ENCODE measurements around the gene SFXN5.

Gene SFXN5

DNA sequence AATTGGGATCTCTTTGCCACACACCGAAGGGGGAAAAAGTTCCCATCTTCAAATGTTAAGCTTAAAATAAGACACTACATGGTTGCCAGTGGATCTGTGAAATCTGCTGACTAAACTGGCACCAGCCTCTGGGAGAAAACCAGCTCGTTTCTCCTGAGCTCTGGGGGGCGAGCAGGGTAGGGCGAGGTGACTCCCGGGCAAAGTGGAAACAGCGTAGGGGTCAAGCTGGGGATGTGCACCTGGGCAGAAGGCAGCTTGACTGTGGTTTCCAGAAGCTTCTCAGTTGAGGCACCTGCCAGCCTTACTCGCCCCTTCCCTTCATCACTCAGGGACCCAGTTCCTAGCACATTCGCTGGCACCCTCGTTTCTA lies 62.8 kb downstream of the SFXN5 start:
- Histone ChIP-seq H3K27ac (no peak overlapping the region), H3K4me3 (no peak overlapping the region)
- no peak for TF ChIP-seq CTCF (IDR thresholded peaks at IDR 0.05)
- no peak for DNase-seq (ENCODE audit: low spot score)

GRCh38 chr2:73007991-73008765 lies 63.3 kb downstream of the SFXN5 start:
- no peak for TF ChIP-seq CTCF (IDR thresholded peaks at IDR 0.05)
- Histone ChIP-seq H3K4me3 (no peak overlapping the region), H3K27ac (no peak overlapping the region)
- DNase-seq (ENCODE audit: low spot score): no peak

DNA sequence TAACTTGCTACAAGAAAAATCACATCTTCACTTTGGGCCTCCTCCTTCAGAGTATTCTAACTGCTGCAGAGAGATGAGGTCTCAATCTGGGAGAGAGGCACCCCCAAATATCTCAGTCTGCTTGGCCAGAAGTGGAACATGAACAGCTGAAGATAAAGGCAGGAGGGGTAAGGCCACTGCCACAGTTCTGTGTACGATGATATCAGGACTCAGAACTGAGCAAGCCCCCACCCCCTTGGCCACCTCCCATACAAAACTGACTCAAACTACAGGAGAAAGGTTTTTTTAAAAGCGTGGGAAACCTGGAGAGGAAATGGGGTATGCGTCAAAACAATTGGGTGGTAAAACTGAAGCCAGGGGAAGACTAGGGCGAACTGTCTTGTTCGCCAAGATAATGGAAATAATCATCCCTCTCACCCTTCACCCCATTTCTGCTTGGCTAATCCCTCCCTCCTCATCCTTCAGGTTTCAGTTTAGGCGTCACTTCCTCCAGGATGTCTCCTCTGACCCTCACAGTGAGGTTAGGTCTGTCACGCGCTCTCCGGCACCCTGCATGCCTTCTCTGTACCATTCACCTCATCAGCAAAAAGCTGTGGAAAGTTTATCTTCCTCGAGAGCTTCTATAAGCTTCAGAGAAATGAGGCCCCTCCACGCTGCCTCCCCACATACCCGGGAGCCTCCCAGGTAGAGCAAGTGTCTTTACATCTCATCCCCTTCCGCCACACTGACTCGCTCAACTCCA lies 64.4 kb downstream of the SFXN5 start:
- H3K4me3 ChIP-seq: no peak overlapping the region
- no peak for TF ChIP-seq CTCF (IDR thresholded peaks at IDR 0.05)
- no peak overlapping the region for H3K27ac ChIP-seq
- no peak for DNase-seq (ENCODE audit: low spot score)

GRCh38 chr2:73004889-73005596 lies 66.5 kb downstream of the SFXN5 start:
- DNase-seq (ENCODE audit: low spot score): peak; percentile 46
- Histone ChIP-seq H3K4me3 (peak overlapping the region; percentile 36), H3K27ac (peak overlapping the region in 1 of 2 donors; percentile 48)
- no peak for TF ChIP-seq CTCF (IDR thresholded peaks at IDR 0.05)

DNA sequence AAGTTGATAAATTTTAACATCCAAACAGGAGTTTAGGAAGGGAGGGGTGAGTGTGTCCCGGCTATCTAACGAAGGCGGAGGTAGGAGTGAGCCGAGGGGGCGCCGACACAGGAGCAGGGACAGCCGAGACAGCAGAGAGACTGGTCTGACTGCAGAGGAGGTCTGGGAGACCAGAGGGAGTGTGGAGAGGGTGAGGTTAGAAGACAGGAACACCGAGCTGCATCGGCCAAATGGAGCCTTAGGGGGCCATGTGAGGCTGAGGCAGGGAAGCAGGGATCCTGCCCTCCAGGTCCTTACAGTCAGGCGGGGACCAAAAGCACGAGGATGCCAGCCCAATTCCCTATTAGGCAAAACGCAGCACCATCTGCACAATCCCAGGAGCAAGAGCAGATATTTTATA lies 67.0 kb downstream of the SFXN5 start:
- H3K27ac ChIP-seq: no peak overlapping the region
- DNase-seq (ENCODE audit: low spot score): peak; percentile 50
- no peak overlapping the region for H3K4me3 ChIP-seq
- TF ChIP-seq CTCF (IDR thresholded peaks at IDR 0.05): no peak

GRCh38 chr2:73003027-73003426 lies 68.5 kb downstream of the SFXN5 start:
- H3K27ac ChIP-seq: no peak overlapping the region
- DNase-seq (ENCODE audit: low spot score): peak; percentile 41
- TF ChIP-seq CTCF (IDR thresholded peaks at IDR 0.05): no peak
- no peak overlapping the region for H3K4me3 ChIP-seq
